NCI-H446 (cell line): ENCODE data around the gene TBK1.

ENCODE experiments used
- DNase-seq, 2 experiments: peaks; one replicate each; lab custom pipeline; 2025; lab: John Stamatoyannopoulos, UW

Gene TBK1

DNA sequence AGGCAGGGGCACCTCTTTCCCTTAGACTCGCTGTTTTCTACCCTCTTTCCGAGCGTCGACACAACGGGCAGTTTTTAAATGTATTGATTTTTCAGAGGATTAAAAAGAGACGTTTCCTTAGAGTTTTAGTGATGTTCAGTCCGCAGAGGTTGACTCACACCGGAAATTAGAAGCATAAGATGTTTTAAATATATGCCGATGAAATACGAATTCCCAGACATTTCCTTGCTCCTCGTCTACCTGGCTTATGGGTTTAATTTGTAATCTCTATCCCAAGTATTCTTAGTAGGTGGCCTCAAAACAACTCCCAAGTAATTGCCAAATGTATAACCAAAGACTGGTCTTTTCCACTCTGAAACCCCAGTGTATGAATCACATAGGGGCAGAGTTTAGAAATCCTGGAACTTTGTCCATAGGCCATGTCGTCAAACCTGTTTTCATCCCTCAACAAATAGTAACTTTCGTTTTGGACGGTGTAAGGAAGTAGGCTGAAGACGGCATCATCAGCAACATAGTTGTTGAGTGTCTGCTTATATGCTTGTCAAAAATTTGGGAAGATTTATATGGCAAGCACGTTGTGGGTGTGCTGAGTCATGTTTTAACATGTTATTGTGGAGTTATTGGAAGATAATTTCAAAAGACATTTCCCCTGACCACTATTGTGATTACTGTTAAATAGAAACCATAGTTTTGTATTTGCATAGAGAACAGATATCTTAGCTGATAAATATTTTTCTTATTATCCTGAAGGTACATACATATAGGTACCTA lies 824 bp downstream of the TBK1 start:
- no peak for DNase-seq

DNA sequence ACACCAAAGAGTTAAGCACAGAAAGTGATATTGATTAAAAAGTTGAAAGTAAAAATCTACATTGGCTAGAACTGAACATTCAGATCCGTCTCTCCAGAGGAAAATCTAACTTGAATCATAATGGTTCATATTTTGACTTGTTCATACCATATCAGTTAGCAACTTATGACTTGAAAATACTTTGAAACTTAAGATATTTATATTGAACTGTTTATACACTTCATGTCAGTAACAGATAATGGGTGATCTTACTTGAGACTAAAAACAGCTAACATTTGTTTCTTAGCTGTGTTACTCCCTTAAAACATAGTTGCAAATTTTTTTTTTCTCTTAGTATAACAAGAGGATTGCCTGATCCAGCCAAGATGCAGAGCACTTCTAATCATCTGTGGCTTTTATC lies 3.6 kb downstream of the TBK1 start:
- no peak for DNase-seq

DNA sequence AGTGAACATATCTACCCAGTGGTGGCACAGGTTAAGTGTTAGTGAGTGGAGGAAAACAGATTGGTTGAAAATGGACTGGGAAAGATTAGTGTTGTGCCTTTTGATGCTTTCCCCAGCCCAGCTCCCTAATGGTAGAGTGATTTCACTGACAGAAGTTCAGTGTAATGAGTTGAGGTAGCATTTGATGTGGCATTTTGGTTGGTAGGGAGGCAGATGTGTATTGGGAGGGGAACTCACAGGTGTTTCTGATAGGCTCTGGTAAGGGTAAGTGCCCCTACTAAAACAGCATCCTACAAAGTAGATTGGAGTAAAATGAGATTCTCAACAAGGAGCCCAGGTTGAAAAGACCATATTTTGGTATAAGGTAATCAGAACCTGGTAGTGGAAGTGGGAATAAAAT lies 4.2 kb downstream of the TBK1 start:
- DNase-seq, result no peak

DNA sequence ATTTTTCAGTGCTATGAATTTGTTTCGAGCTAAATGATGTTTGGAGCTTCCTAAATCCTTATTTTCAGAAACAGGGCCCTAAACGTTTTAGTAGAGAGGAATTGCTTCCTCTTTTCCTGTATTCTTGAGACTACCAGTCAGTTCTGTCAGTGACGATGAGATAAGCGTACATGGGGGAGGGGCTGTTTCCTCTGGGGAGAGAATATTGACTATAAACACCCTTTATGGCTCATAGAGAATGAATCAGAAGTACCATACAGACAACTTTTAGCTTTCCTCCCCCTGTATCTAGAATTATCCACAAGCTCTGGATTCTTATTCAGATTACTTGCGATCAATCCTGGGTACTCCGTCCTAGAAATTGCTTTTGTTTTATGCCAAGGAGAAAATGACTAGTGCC lies 5.1 kb downstream of the TBK1 start:
- no peak for DNase-seq

DNA sequence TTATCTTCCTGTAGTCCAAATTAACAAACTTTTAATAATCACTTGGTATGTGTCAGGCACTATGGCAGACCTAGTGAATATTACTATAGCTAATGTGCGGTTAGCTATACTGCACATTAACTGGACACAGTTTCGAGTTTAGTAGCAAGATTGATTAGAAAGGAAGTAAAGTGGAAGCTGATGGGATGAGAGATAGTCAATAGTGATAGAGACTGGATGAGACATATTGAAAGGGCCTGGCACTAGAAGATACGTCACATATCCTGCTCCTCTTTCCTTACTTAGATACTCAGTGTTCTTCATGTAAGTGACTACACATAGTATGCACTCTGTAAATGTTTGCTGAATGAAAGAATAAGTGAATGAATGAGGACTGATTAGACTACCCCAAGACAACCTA lies 5.5 kb downstream of the TBK1 start:
- no peak for DNase-seq

DNA sequence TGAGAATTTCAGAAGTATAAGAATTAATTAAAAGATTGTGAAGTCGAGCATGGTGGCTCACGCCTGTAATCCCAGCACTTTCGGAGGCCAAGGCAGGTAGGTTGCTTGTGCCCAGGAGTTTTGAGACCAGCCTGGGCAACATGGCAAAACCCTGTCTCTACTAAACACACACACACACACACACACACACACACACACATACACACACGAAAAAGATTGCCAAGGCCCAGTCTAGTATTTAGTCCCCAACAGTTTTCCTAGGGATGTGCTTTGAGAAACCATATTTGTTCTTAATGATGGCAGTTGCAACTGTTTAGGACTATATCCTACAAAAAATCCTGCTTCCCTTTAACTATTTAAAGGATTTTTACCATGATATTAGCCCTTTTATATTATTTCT lies 6.0 kb downstream of the TBK1 start:
- no peak for DNase-seq

DNA sequence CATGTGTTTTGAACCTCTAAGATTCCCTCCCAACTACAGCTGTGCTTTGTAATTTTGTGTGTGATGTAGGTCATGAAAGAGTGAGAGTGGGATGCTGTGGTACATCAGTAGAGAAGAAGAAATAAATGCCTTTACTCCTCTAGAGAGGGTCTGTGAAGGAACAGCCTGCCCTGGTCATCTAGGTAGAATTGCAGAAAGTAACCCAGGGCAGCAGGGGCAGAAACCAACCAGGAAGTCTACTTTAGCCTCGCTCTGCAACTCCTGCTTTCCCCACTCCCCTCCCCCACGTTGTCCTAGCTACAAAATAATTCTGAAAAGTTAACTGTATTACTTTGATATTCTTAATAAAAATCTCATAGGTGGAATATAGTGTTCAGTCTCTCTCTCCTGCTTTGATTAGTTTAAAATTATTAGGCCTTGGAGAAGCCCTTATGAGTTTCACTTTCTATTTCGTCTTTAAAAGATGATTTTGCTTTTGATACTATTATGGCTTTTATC lies 7.5 kb downstream of the TBK1 start:
- no peak for DNase-seq

DNA sequence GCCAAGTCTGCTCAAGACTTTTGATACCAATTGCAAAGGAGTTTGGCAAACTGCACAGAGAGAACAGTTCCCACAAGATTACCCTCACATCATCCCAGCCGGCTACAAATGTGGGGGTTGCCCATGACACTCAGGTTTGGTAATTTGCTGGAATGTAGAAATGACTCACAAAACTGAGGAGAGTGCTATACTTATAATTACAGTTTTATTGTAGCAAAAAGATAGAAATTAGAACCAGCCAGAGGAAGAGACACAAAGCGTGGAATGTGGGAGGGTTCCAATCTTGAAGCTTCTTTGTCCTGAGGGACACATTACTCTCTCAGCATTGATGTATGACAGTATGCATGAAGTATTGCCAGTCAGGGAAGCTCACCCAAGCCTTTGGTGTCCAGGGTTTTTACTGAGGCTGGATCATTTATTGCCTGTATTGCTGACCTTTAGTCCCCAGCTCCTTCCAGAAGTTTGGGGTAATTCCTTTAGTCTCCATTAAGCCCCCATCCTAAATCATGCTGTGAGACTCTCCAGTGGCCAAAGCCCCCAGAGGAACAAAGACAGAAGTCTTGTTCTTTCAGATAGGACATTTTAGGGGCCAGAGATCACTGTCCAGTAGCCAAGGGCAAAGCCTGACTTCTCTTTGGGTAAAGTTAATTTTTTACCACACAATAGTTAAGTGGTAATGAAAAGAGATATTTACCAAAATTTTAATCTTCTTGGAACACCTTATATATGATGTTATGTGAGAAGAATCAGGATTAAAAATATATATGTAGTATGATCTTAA lies 9.9 kb downstream of the TBK1 start:
- DNase-seq, result no peak

DNA sequence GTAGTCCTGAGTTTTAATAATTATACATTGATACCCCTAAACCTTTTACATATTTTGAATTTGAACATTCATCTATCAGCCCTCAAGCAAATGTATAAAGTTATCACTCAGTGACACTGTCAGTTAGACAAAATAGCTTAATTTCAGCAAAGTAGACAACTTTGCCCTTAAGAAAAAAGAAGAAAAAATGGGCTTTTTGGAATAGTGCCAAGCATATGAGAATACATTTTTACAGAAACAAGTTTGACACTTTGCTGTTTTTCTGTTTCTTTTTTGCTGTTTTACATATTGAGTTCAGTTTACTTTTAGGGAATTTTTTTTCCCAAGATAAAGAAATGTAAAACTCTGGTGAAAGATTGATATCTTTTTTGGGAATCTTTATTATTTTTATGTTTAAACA lies 14.3 kb downstream of the TBK1 start:
- no peak for DNase-seq

DNA sequence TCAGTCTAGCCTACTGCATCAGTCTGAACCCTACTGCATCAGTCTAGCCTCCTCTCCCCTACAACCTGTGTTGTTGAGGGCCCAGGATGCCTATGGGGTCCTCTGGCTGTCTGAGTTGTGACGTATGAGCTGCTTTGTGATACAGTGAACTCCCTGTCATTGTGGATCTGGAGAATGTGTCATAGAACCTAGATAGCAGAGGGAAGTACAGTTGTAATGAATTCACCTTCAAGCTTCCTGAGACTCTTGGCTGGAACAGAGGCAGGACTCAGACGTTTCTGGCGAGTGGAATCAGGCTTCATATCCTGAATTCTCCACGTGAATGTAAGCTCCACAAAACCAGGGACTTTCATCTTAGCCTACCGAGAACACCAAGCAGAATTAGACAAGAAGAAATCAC lies 17.0 kb downstream of the TBK1 start:
- no peak for DNase-seq

DNA sequence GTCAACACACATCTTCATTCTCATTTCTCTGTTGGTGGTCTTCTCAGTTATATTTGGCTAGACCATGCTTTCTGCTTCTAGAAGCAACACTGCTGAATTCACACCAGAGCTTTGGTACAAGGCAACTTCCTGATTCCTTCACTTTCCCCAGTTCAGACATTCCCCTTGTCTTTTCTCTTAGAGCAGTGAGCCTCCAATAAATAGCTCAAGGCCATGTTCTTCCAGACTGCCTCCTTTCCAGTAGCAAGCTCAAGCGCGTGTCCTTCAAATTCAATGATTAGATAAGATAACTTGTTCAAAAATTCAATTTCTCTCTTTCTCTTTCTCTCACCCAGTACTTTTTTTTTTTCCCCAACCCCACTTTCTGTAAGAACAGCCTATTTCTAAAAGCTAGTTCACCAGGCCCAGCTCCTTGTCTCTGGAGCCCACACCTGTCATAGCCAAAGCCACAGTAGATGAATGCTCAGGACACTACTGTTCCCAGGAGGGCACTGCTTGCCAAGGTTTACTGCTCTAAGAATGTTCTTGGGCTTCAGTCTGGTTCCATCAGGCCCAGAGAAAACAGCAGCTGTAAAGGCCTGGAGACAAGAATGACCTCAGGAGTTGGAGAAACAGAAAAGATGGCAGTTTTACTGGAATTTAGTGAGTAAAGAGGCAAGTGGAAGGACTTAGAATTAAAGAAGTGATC lies 17.7 kb downstream of the TBK1 start:
- no peak for DNase-seq

DNA sequence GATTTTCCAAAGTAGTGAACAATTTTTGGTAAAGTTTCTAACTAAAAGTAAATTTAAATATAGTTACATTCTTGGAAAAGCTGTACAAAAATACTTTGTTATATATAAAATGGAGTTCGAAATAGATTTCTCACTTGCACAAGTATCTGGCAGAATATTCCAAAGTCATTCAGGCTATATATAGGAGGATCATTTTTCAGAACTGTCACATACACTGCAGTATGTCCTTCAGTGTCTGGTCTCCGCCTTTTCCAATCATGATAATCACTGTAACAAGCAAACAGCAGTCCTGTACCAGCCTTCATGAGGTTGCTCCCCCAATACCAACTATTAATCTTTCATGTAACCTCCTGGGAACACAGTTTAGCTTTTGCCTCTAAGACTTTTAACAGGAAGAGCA lies 18.6 kb downstream of the TBK1 start:
- DNase-seq, result no peak

DNA sequence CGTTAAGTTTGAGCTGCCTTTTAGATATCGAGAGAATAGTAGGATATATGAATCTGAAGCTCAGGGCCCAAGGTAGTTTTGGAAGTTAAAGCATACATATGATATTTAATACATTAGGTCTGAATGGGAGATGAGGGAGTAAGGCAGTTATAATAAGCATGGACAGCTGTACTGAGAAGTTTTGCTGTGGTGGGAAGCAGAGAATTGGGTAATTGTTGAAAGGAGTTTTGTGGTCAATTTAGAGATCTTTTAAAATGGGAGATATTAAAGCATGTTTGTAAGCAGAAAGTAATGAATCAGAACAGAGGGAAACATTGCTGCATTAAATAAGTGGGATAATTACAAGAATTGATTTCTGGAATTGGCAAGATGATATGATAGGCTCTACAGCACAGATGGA lies 21.3 kb downstream of the TBK1 start:
- DNase-seq, result no peak

DNA sequence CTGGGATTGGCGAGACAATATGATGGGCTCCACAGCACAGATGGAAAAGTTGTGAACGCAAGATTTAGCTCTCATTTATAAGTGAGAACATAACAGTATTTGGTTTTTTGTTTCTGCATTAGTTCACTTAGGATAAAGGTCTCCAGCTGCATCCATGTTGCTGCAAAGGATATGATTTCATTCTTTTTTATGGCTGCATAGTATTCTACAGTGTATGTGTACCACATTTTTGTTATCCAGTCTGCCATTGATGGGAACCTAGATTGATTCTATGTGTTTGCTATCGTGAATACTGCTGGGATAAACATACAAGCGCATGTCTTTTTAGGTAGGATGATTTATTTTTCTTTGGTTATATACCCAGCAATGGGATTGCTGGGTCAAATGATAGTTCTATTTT lies 23.6 kb downstream of the TBK1 start:
- no peak for DNase-seq

DNA sequence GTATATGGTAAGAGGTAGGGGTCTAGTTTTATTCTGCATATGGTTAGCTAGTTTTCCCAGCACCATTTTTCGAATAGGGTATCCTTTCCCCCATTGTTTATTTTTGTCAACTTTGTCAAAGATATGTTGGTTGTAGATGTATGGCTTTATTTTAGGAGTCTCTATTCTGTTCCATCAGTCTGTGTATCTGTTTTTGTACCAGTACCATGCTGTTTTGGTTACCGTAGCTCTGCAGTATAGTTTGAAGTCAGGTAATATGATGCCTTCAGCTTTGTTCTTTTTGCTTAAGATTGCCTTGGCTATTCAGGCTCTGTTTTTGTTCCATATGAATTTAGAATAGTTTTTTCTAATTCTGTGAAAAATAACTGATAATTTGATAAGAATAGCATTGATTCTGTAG lies 24.9 kb downstream of the TBK1 start:
- no peak for DNase-seq

DNA sequence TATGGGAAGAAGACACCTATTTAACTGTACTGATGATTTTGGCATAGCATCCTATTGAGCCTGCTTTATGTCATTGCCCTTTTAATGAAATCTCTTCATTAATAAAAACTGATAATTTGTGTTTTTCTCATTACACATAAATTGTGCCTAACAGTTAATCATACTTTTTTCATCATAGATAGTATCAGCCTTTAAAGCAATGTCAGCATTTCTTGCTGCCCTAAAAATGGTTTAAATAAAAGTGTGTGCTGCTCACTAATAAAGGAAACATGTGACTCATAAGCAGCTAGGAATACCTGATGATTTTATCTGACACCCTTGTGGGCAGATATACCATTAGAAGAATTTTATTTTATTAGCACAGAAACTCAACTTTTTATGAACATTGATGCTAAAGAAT lies 26.7 kb downstream of the TBK1 start:
- DNase-seq, result no peak

DNA sequence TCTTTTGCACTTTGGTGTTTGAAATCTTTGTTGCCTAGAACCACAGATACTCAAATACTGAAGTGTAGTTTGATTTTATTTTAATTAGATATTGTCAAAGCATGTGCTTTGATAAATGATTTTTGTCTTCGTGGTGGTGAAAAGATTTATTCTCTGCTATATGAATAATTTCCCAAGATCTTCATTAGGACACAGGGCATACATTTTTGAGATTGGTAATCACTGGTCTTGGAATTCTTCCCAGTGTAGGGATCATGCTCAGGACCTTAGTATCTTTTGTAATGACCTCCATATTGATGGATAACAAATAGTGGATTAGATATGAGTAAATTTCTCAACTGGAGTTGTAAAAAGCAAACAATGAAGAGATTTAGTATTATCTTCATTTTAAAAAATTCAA lies 28.2 kb downstream of the TBK1 start:
- DNase-seq, result no peak

DNA sequence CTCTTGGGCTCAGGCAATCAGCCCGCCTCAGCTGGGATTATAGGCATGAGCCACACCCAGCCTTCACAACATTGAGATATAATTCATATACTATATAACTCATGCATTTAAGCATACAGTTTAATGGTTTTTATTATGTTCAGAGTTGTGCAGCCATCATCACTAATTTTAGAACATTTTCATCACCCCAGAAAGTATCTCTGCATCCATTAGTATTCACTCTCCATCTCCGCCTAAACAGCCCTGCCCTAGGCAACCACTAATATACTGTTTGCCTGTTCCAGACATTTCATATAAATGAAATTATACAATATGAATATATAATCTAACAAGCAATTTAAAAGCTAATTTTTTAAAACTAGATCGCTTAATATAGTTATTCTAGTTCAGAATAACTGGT lies 34.7 kb downstream of the TBK1 start:
- no peak for DNase-seq

DNA sequence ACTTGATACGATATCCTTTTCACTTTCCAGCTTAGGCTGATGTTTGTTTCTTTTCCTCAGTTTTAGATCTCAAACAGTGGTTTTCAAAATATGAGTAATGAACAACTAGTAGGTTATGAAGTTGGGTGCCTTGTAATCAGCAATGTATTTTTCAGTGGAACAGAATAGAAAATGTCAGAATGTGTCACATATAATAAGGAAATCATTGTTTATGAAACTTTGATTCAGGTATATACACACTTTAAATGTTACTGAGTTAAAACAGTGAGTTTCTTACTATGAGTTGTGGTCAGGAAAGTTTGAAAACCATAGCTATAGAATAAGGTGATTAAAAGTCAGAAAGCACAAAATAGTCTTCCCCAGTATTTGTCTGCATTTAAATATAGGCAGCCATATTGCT lies 39.8 kb downstream of the TBK1 start:
- DNase-seq, result no peak

DNA sequence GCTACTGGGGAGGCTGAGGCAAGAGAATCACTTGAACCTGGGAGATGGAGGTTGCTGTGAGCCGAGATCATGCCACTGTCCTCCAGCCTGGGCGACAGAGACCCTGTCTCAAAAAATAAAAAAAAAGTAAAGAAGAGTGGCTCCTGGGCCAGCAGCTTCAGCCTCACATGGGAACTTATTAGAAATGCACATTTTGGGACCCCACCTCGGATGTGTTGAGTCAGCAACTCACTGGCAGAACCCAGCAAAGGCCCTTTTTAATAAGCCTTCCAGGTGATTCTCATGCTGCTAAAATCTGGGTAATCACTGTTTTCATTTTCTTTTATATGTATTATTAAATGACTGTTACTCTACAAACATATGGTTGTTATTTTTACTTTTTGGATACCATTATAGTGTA lies 41.6 kb downstream of the TBK1 start:
- no peak for DNase-seq

DNA sequence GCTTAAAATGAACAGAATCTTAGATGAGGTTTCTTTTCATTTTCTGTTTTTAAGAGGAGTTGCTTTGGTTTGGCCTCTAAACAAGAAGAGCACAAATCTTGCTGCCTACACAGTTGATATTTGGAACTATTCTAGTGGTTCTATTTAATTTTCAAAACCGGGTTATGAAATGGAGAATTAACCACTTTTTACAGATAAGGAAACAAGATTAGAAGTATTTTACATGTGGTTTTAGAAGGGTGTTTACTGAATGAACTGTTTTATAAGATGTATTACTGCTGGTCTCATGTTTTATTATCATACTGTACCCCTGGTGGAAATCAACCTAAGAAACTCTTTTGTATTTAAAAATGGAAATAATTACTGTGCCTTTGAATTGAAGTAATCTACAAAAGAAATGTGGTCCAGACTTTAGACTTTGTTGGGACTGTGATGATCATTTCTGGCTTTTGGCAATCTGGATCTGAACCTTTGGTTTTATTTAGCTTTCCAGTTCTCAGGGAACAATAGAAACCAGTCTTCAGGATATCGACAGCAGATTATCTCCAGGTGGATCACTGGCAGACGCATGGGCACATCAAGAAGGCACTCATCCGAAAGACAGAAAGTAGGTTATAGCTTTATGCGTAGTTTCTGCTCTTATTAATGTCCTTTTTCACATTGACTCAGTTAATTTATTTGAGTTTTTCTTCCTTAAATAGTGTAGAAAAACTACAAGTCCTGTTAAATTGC lies 43.2 kb downstream of the TBK1 start:
- DNase-seq, result no peak

DNA sequence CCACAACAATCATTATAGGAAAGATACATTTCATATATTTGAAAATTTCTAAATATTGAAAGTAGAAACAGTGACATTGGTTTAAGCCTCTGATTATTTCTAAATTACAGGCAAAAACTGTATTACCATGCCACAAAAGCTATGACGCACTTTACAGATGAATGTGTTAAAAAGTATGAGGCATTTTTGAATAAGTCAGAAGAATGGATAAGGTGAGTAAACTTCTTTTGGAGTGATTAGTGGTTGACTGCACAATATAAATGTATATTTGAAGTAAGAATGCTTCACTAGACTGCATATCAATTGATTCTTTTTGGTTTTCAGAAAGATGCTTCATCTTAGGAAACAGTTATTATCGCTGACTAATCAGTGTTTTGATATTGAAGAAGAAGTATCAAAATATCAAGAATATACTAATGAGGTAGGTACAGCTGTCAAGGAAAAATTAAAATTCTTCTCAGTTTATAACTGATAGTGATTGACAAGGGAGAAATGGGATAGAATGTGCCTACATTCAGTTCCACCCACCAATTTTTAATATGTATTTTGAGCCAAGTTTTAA lies 45.0 kb downstream of the TBK1 start:
- DNase-seq, result no peak
